HG02884 (cell line): Measurements from ENCODE around the gene PTPN13.
A peak's percentile ranks its signal among the peaks of the same experiment; 100 is the strongest.

ENCODE experiments used
- ATAC-seq: cut with Tn5 transposase; IDR thresholded peaks from one replicate; pipeline ENCODE4 v1.9.1; 2021; ENCODE audit warnings: mild to moderate bottlenecking, moderate library complexity; ENCODE audit not compliant: unreplicated experiment

Gene PTPN13

DNA sequence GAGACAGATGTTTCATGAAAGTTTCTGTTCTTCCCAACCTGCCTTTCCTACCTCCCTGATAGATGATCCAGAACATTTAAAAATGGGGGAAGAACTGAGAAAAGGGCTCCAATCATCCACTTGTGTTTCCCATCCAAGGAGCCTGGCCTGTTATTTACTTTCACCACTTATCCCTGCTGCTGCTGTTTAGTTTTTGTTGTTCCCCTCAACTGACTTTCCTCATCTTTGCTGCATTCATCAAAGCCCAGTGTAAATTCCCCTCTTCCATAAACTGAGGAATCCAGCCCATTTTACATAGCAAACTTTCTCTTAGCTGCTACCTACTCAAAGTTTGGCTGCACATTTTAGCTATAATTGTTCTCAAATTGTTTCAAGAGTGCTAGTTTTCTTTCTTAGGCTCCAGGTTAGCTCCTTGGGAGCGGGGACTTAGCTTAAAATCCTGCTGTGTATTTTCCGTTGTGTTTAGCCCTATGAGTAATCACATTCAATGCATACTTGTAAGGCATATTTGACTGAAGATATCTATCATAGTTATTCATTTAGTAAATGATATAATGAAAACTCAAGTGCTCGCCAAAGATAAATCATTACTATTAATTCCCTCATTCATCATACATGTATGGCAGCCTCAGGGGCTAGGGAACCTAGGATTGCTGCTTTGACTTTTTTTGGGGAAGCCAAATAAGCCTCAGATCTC is 1.4 kb upstream of the PTPN13 start:
- ATAC-seq = no peak

DNA sequence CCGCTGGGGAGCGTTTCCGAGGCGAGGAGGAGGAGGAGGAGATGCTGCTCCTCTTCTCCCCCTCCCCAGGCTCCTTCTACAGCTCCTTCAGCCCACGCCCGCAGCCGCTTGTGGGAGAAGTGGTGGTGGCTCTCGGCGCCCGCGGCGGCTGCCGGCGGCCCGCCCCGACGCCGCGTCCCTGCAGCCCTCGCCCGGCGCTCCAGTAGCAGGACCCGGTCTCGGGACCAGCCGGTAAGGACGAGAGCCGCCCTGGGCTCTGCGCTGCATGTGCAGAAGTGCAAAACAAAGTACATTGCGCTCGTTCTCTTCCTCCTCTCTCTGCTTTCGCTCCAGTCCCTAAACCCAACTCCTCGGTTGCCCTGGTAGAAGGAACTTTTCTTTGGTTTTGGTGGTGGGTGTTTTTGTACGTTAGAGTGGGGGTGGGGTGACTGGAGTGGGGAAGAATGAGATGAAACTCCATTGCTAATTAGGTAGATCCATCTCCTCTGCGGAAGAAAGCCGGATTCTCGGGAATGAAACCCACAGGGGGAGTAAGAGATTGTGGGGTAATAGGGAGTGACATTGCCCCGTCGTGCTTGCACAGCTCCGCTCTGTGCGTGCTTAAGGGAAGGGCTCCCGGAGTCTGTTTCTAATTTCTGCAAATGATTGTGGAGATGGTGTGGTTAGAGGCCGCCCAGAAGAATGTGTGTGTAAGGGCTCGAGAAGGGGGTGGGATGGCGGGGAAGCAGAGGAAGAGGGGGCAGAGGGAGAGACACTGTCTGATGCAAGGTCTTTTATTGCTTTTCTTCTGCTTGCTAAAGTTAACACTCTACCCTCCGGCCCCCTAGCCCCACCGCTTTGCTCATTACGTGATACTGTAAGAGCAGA is 677 bp downstream of the PTPN13 start:
- peak; percentile 21 for ATAC-seq

DNA sequence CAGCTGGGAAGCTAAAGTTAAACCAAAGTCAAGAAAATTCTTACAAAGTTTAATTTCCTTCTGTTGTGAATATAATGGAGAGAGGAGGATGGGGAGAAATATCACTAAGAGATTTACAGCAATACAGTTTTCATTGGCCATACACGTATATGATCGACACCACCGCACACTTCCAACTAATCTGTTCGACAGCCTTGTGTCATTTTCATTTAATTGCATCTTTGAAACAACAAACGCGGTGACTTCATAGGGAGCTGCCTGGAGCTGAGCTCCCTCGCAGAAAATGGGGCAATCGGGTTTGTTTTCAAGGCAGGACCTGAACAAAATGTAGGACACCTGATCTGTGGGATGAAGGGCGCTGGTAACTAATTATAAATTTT is 1.3 kb downstream of the PTPN13 start:
- no peak for ATAC-seq

- no peak for ATAC-seq
Measured at GRCh38 chr4:86596807-86597206, 2.7 kb downstream of the PTPN13 start.

GRCh38 chr4:86600007-86600653 is 6.0 kb downstream of the PTPN13 start:
- ATAC-seq = no peak

DNA sequence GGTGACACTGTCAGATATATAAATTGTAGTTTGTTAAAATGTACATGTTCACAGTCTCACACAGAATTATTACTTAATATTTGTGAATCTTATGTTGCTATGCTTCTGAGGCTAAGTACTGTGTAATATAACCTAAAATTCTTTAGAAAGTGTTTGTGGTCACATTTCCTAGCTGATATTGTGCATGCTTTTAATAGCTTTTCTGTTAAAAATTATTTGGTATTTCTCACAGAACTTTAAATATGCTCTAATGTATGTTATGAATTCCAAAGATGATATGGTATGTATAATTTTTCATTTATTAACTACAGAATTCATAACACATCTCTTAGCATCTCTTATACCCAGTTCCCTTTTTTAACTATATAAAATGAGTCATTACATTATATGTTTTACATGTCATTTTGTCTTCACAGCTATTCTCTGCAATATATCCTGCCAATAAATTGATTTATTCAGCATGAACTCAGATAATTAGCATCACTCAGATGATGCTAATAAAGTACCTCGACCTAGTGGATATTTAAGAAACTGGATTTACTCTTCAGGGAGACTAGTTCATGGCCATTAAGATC is 9.3 kb downstream of the PTPN13 start:
- ATAC-seq = no peak

GRCh38 chr4:86606809-86607208 is 12.7 kb downstream of the PTPN13 start:
- no peak for ATAC-seq

DNA sequence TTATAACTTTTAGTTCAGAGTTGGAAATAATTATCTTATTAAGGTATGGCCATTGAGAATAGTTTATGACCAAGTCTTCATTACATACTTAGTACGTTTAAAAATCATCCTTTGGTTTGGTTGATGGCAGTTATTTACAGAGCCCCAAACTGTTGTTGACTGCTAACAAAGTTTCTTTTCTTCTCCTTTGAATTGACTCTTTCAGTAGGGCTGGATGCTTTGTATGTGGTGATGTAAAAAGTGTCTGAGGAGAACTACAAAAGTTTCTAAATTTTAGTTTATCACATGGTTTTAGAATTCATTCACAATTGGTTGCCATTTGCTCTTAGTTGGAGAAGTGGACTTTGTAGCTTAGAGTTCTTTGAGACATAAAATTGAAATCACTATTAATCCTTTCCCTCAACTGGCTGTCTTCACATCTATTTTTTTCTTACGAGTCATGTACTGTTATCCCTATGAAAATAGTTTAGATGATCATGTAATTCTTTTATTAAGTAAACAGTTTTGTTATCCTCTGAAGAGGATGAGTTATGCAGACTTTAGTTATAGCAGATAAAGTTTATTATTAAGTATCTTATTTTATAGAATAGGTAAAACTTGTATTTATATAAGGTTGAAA is 14.8 kb downstream of the PTPN13 start:
- no peak for ATAC-seq

DNA sequence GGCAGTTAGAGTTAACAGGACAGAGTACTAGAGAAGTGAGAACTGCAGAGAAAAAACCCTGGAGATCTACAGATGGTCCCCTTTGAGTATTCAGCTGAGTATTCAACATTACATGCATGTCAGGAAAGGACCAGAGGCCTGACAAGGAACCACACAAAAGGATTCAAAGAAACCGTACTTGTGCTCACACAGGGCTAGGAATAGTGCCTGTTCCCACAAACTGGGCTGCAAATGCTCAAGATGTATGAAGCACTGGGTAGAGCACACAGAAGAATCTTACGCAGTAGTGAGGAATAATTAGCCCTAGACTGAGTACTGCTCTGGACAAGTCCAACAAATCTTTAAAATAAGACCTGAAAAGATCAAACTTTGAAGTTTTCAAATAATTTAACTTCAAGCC is 17.6 kb downstream of the PTPN13 start:
- ATAC-seq = no peak

DNA sequence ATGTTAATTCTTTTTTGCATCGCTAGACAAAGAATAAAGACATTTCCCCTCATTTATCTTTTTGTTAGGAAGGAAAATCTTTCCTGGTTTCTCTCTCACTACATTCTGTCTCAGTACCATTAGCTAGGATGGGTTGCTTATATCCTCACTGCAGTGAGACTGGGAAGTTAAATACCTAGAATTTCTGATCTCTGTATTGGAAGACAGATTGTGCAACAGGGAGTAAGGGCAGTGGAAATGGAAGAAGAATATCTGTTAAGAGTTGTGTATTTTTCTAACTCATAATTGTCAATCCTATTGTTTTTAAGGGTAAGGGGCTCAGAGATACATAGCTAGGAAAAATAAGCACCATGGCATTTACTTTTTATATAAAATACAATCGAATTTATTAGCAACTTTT is 19.6 kb downstream of the PTPN13 start:
- ATAC-seq = no peak

- ATAC-seq = no peak
Measured at GRCh38 chr4:86614865-86615264, 20.8 kb downstream of the PTPN13 start.

- ATAC-seq = peak; percentile 75
Measured at GRCh38 chr4:86615501-86615900, 21.4 kb downstream of the PTPN13 start.

DNA sequence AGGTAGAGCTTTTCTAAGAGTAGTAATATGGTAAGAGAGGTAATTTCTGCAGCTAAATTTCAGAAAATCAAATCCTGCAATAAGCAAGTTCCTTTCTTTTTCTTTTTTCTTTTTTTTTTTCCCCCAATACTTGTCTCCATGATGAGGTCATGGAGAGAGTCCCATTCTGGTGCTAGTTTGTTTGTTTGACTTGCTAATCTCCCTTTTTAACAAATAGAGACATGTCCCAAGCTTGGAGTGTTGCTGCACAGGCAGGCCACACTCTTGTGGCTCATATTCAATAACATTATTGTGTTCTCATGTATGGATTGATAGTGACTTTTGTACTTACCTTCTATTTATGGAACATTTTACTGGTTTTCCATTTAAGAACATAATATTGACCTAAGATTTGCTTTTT is 25.5 kb downstream of the PTPN13 start:
- no peak for ATAC-seq

GRCh38 chr4:86621435-86621834 is 27.3 kb downstream of the PTPN13 start:
- ATAC-seq = no peak

- ATAC-seq = no peak
Measured at GRCh38 chr4:86626066-86626465, 32.0 kb downstream of the PTPN13 start.

DNA sequence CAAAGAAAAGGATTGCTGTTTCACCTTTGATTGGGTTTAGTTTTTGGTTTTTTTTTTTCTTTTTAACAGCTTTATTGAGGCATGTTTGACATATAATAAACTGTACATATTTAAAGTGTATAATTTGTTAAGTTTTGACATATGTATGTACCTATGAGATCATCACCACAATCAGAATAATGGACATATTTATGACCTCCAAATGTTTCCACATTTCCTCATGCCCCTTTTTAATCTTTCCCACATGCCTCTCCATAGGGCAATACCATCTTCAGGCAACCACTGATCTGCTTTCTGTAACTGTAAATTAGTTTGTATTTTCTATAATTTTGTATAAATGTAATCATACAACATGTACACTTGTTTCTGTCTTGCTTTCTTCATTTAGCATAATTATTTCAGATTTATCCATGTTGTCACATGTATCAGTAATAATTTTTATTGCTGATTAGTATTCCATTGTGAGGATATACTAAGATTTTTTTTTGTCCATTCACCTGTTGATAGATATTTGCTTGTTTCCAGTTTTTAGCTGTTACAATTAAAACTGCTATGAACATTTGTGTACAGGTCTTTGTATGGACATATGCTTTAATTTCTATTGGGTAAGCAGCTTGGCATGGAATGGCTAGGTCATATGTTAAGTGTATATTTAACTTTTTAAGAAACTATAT is 33.5 kb downstream of the PTPN13 start:
- no peak for ATAC-seq

DNA sequence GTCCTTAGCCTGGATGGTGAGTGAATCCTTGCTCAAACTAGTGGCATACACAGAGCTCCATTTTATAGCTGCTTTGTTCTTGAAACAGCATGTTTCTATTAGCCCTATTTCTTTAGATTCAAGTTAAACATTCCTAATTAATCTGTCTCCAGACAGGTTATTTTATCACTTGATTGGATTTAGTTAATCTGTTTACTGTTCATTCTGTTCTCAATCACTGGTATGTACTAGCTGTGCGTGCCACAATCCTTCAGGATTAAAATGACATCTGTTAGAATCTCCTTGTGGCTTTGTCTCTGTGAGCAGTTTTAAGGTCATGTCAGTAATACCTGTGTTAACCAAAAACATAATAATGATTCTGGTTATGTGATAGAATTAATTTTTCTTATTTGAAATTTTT is 36.5 kb downstream of the PTPN13 start:
- no peak for ATAC-seq

GRCh38 chr4:86631166-86631565 is 37.1 kb downstream of the PTPN13 start:
- ATAC-seq = no peak

DNA sequence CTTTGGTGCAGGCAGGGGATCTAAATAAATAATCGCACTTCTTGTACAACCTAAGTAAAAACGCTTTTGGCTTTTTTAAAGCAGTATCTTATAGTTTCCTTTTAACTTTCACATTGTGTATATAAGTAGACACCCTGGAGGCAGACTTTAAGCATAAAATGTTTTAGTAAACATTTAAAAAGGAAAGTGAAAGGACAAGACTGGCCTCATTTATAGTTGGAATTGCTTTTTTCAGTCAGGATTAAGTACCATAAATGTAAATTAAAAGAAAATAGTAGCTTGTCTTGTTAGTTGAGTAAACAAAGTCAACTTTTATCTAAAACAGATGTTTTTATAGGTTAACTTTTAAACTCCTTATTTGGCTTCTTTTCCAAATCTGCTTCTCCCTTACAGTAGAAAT is 39.7 kb downstream of the PTPN13 start:
- no peak for ATAC-seq

GRCh38 chr4:86640469-86640868 is 46.4 kb downstream of the PTPN13 start:
- no peak for ATAC-seq
